ENCODE results near the gene PCSK5.

Gene PCSK5

GRCh38 chr9:76271755-76272154 lies 381.3 kb downstream of the PCSK5 start:
- no peak for TF ChIP-seq CTCF (IDR thresholded peaks at IDR 0.05; ENCODE audit: extremely low read depth, missing control alignments)
- DNase-seq (ENCODE audit: low spot score), result no peak

GRCh38 chr9:76289042-76289441 lies 398.6 kb downstream of the PCSK5 start:
- TF ChIP-seq CTCF (IDR thresholded peaks at IDR 0.05; ENCODE audit: extremely low read depth, missing control alignments), result no peak
- no peak for DNase-seq (ENCODE audit: low spot score)

GRCh38 chr9:76289703-76290102 lies 399.2 kb downstream of the PCSK5 start:
- DNase-seq (ENCODE audit: low spot score), result no peak
- TF ChIP-seq CTCF (IDR thresholded peaks at IDR 0.05; ENCODE audit: extremely low read depth, missing control alignments), result no peak

- no peak for TF ChIP-seq CTCF (IDR thresholded peaks at IDR 0.05; ENCODE audit: extremely low read depth, missing control alignments)
- no peak for DNase-seq (ENCODE audit: low spot score)
These were observed 400.1 kb downstream of the PCSK5 start for GRCh38 chr9:76290555-76290954.

GRCh38 chr9:76292246-76292645 lies 401.8 kb downstream of the PCSK5 start:
- TF ChIP-seq CTCF (IDR thresholded peaks at IDR 0.05; ENCODE audit: extremely low read depth, missing control alignments), result no peak
- no peak for DNase-seq (ENCODE audit: low spot score)

- DNase-seq (ENCODE audit: low spot score), result no peak
- no peak for TF ChIP-seq CTCF (IDR thresholded peaks at IDR 0.05; ENCODE audit: extremely low read depth, missing control alignments)
These were observed 402.2 kb downstream of the PCSK5 start for GRCh38 chr9:76292658-76293057.

- no peak for DNase-seq (ENCODE audit: low spot score)
- no peak for TF ChIP-seq CTCF (IDR thresholded peaks at IDR 0.05; ENCODE audit: extremely low read depth, missing control alignments)
These were observed 403.8 kb downstream of the PCSK5 start for GRCh38 chr9:76294301-76294700.

Measured in GM20000 (cell line).